Naive B cell (primary cell): ENCODE data around the gene ADGRD2. TPM values are rescaled to one million over a fixed set of nuclear protein-coding genes. Genes with fewer than 3 reads are reported as not detected.

ENCODE experiments used
- ATAC-seq, 2 donors: fragments of 150-1000 bp; cut with Tn5 transposase; 2 replicates each; pipeline ENCODE4 v1.10.0; 2021; ENCODE audit warnings: low read depth in 2 of 2, mild to moderate bottlenecking in 2 of 2, moderate library complexity in 2 of 2
- DNase-seq: peaks from one replicate; pipeline ENCODE4 v3.0.0; 2022
- H3K27ac Mint-ChIP-seq, 6 donors: one replicate each; pipeline ENCODE4 v1.8.0; 2020 to 2022; ENCODE audit warnings: mild to moderate bottlenecking in 6 of 6, mixed read lengths in 6 of 6, moderate library complexity in 5 of 6, inconsistent platforms in 2 of 6
- H3K27me3 Mint-ChIP-seq, 3 donors: one replicate each; pipeline ENCODE4 v1.8.0; 2021 to 2022; ENCODE audit warnings: mixed read lengths in 3 of 3, mild to moderate bottlenecking in 1 of 3
- H3K36me3 Mint-ChIP-seq, 2 donors: one replicate each; pipeline ENCODE4 v1.8.0; 2020 to 2022; ENCODE audit warnings: mixed read lengths in 2 of 2, inconsistent platforms in 1 of 2, mild to moderate bottlenecking in 1 of 2
- H3K4me1 Mint-ChIP-seq, 3 donors: one replicate each; pipeline ENCODE4 v1.8.0; 2020 to 2022; ENCODE audit warnings: mixed read lengths in 3 of 3, inconsistent platforms in 1 of 3, mild to moderate bottlenecking in 1 of 3, moderate library complexity in 1 of 3
- H3K4me3 Mint-ChIP-seq, 8 donors: one replicate each; pipeline ENCODE4 v1.8.0; 2020 to 2022; ENCODE audit warnings: mild to moderate bottlenecking in 8 of 8, mixed read lengths in 8 of 8, moderate library complexity in 8 of 8, inconsistent platforms in 2 of 8
- H3K9me3 Mint-ChIP-seq, 7 donors: one replicate each; pipeline ENCODE4 v1.8.0; 2020 to 2022; ENCODE audit warnings: mixed read lengths in 7 of 7, mild to moderate bottlenecking in 5 of 7, inconsistent platforms in 2 of 7, moderate library complexity in 1 of 7
- polyA plus RNA-seq, 6 donors: library from polyadenylated mRNA; unstranded; fragments of 300-500 nt; fragmentation: Illumina TruSeq; gene quantifications; one replicate each; pipeline ENCODE4 v1.2.3, GENCODE V29; 2021; ENCODE audit warnings: low read depth in 6 of 6

Gene ADGRD2
- polyA plus RNA-seq, 6 donors from 2014 or later = not detected

DNA sequence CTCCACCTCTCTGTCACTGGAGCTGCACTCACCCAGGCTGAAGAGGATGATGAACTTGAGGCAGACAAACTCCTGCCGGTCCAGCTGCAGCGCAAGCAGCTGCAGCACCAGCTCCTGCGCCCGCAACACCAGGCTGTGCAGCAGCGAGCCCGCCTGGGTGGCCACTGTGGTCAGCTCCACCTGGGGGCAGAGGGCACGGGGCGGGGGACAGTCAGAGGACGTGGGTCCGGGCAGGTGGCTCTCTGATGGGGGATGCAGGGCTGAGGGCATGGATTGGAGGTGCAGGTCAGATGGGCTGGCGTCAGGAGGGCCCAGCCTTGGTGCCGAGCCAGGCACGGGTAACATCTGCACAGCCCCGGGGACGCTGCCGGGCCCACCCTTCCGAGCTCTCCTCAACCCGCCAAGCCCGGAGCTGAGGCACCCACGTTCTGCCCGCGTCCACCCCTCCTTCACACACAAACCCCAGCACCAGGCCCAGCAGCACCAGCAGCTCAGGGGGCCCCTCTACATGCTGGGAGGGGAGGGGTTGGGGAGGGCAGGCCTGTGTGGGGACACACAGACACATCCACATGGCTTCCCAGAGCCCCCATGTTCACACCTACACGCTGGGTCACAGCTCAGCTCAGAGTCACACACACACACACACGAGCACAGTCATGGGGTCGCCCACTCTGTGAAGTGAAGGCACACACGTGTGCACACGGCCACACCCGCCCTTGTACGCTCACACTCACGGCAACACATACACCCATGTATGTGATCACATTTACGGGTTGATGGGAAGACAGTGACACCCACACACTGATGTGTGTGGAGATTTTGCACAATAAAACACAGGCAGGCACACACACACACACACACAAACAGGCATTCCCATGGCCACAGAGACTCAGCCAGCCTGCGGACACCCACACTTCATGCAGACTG is 41.1 kb downstream of the ADGRD2 start:
- no peaks in the 10 kb centered on the region for H3K9me3 Mint-ChIP-seq
- peaks cover 6 to 14% (median 11%) of the 10 kb centered on the region in 3 donors for H3K4me1 Mint-ChIP-seq

DNA sequence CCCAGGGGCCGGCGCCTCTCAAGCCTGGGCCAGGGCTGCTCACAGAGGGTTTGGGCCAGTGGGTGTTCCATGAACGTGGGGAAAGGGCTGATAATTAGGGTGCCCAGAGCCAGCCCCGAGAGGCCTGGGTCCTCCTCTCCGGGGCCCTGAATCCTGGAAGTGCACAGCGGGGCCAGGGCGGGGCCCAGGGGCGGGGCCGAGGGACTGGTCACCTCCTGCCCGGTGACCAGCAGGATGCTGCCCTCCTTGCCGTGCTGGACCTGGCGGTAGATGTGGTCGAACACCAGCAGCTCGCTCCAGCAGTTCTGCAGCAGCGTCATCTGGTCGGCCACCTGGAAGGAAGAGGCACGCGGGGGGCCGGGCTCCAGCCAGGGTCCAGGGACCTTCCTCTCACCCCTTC is 42.6 kb downstream of the ADGRD2 start:
- Mint-ChIP-seq H3K27ac (no peak overlapping the region), H3K36me3 (no peaks in the 10 kb centered on the region), H3K27me3 (peaks cover 0 to 45% (median 39%) of the 10 kb centered on the region in 3 donors), H3K4me3 (no peak overlapping the region), H3K4me1 (peaks cover 6 to 19% (median 13%) of the 10 kb centered on the region in 3 donors), H3K9me3 (no peaks in the 10 kb centered on the region)
- ATAC-seq = no peak
- no peak for DNase-seq

More for the DNA sequence above, 41.1 kb downstream of the ADGRD2 start:
- no peak for ATAC-seq
- no peak for DNase-seq
- Mint-ChIP-seq H3K4me3 (no peak overlapping the region), H3K27me3 (peaks cover 0 to 45% (median 41%) of the 10 kb centered on the region in 3 donors), H3K36me3 (no peaks in the 10 kb centered on the region), H3K27ac (no peak overlapping the region)

DNA sequence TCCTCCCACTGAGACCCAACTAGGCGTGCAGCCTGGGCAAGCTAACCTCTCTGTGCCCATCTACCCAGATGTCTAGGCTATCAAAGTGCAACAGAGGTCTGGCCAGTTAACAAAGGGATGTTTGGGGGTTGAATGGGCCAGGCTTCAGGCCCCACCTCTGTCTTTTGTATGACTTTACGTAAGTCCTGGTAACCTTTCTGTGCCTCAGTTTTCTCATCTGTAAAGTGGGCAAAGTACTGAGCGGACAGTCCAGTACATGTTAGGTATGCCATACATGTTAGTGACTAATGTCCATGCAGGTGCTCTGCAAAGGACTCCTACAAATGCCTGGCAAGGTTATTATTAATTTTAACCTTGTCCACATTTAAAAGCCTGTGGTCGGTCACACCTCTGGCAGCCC is 43.0 kb downstream of the ADGRD2 start:
- ATAC-seq = no peak
- no peaks in the 10 kb centered on the region for H3K36me3 Mint-ChIP-seq
- no peak overlapping the region for H3K4me3 Mint-ChIP-seq
- H3K27me3 Mint-ChIP-seq = peaks cover 0 to 41% (median 39%) of the 10 kb centered on the region in 3 donors
- H3K27ac Mint-ChIP-seq = no peak overlapping the region
- no peaks in the 10 kb centered on the region for H3K9me3 Mint-ChIP-seq
- peaks cover 6 to 21% (median 13%) of the 10 kb centered on the region in 3 donors for H3K4me1 Mint-ChIP-seq
- DNase-seq = no peak

DNA sequence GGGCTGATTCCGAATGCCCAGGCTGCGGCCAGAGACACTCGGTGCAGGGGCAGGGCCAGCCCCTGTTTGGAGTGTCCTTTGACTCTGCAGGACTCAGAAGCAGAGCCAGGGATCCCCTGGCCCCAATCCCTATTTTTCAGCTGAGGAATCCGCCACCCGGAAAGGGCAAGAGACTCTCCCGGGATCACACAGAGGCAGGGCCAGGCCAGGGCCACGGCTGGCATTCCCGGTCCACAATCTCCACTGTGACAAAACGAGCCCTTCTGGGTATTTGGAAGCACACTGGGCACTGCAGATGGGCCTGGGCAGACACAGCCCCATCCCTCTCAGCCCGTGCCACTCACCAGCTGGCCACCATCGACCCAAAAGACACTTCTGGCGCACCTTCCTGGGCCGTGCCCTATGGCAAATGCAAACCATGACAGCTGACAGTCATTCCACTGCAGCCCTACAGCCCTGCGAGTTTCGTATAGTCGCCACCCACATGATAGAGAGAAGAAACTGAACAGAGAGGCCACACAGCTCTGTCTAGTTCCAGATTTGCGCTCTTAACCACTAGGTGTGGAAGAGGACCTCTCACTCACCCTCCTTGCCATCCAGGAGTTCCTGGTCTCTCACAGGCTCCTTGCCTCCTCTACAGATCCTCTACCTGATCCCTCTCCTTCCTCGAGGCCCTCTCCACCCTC is 43.7 kb downstream of the ADGRD2 start:
- DNase-seq (no peak), ATAC-seq (no peak)
- no peak overlapping the region for H3K27ac Mint-ChIP-seq
- no peaks in the 10 kb centered on the region for H3K36me3 Mint-ChIP-seq
- H3K9me3 Mint-ChIP-seq = no peaks in the 10 kb centered on the region
- peaks cover 0 to 36% (median 35%) of the 10 kb centered on the region in 3 donors for H3K27me3 Mint-ChIP-seq
- peaks cover 6 to 18% (median 13%) of the 10 kb centered on the region in 3 donors for H3K4me1 Mint-ChIP-seq
- H3K4me3 Mint-ChIP-seq = no peak overlapping the region

DNA sequence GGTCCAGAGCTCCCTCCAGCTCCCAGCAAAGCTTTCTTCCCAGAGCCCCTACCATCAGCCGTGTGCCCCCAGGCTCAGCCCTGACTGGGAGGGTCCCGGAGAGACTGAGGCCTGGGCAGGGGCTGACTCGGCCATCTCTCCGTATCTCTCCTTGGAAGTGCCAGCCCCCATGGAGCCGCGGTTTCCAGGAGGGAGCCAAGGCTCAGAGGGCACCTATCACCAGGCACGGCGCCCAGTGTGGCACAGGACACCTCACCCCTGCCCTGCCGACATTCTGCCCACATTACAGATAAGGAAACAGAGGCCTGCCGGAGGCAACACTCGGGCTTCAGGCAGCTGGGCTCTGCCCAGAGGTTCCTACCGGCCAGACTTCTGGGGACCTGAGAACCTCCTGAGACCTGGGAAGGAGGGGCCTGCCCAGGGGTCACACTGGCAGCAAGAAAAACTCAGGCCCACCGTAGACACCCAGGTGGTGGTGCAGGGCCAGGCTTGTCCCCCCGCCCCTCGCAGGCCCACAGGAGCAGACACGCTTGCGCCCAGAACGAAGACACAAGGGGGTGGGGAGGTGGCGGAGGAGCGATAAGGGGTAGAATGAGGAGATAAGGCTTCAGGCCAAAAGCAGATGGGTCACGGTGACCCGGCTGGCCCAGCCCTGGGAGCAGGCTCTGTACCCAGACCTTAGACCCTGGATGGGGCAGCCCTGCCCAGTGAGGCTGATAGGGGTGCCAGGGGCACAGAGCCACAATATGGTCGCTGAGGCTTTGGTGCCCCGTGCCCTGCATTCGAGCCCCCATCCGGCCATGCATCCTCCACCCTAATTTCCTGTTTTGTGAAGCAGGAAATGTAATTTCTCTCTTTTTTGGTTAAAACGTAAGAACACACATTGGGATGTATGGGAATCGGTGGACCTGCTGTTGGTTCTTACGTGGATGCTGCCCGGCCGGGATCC is 45.1 kb downstream of the ADGRD2 start:
- Mint-ChIP-seq H3K36me3 (no peaks in the 10 kb centered on the region), H3K4me3 (peak overlapping the region in 2 of 8 donors; percentile 4 to 44), H3K9me3 (no peaks in the 10 kb centered on the region), H3K27me3 (peaks cover 5 to 30% (median 29%) of the 10 kb centered on the region in 3 donors), H3K4me1 (peaks cover 10 to 25% (median 13%) of the 10 kb centered on the region in 3 donors), H3K27ac (peak overlapping the region in 2 of 6 donors; percentile 3 to 68)
- DNase-seq (no peak), ATAC-seq (no peak)

DNA sequence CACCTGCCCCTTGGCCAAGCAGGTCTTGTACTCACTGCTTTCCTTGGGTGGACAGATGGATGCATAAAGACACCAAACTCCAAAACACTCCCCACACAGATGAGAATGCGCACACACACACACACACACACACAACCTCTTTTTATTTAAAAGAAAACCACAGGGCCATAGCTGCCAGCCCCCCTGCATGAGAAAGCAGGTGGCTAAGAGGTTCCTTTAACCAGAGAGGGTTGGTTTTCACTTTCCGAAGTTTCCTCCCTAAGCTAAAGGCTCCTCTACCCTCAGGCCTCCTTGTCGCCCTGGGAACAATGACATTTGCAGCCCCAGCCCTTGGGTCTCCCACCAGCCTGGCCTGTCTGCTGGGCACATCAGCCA is 45.8 kb downstream of the ADGRD2 start:
- no peaks in the 10 kb centered on the region for H3K9me3 Mint-ChIP-seq
- ATAC-seq = no peak
- peaks cover 13 to 25% (median 14%) of the 10 kb centered on the region in 3 donors for H3K4me1 Mint-ChIP-seq
- H3K27ac Mint-ChIP-seq = peak overlapping the region in 2 of 6 donors; percentile 3 to 68
- H3K4me3 Mint-ChIP-seq = peak overlapping the region in 3 of 8 donors; percentile 4 to 62 (median 44)
- H3K36me3 Mint-ChIP-seq = no peaks in the 10 kb centered on the region
- DNase-seq = no peak
- peaks cover 9 to 33% (median 32%) of the 10 kb centered on the region in 3 donors for H3K27me3 Mint-ChIP-seq

DNA sequence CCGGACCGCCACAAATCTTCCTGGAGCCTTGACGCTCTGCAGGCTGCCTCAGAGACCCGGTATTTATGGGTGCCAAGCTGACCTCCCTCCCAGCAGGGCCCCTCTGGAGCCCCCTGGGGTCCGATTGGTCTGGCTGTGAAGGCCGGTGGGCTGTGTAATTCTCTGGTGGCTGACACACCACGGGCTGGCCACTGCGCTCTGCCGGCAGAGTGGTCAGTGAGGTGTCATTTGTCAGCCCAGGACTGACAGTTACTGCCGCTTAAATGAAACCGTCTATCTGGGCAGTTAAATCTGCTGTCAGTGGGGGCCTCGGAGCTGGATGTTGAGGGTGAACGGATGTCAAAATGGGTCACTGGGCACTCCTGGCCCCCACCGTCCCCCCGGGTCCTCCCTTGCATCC is 46.2 kb downstream of the ADGRD2 start:
- Mint-ChIP-seq H3K27me3 (peaks cover 10 to 35% (median 35%) of the 10 kb centered on the region in 3 donors), H3K36me3 (no peaks in the 10 kb centered on the region), H3K27ac (no peak overlapping the region), H3K9me3 (no peaks in the 10 kb centered on the region), H3K4me1 (peaks cover 13 to 25% (median 14%) of the 10 kb centered on the region in 3 donors), H3K4me3 (no peak overlapping the region)
- no peak for DNase-seq
- no peak for ATAC-seq

DNA sequence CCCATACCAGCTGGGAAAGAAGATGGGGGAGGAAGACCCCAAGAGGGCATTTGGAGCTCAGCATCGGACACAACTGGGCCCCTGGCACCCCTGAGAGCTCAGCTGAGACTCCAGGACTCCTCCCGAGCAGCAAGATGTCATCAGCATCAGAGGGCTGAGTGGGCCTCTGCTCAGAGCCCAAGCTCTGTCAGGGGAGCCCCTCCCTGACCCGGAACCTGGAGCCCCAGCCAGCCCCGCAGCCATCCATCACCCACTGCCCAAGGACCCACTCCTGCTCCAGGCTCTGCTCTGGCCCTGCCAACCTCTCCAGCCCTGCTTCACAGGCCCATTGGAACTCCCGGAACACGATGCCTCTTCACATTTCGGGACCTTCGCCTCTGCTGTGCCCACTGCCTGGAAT is 47.2 kb downstream of the ADGRD2 start:
- H3K4me3 Mint-ChIP-seq = no peak overlapping the region
- DNase-seq (no peak), ATAC-seq (no peak)
- H3K36me3 Mint-ChIP-seq = no peaks in the 10 kb centered on the region
- H3K27me3 Mint-ChIP-seq = peaks cover 10 to 36% (median 29%) of the 10 kb centered on the region in 3 donors
- no peak overlapping the region for H3K27ac Mint-ChIP-seq
- no peaks in the 10 kb centered on the region for H3K9me3 Mint-ChIP-seq
- peaks cover 13 to 25% (median 14%) of the 10 kb centered on the region in 3 donors for H3K4me1 Mint-ChIP-seq

DNA sequence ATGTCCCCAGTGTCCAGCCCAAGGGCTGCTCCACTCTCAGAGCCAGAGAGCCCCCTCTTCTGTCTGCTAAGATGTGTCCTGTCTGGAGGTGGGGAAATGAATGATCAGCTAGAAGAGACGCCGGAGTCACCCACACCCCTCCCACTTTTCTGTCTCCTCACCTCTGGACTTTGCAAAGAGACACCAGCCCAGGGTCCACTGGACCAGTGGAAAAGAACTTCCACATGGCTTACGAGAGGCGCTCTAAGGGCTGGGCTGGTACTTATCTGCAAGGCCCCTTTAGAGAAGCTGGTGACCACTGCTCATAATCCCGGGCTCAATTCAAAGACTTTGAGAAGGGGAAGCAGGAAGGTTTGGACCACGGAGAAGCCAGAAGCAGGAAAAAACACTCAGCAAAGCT is 47.8 kb downstream of the ADGRD2 start:
- Mint-ChIP-seq H3K36me3 (no peaks in the 10 kb centered on the region), H3K4me1 (peaks cover 13 to 25% (median 14%) of the 10 kb centered on the region in 3 donors), H3K9me3 (no peaks in the 10 kb centered on the region), H3K27ac (no peak overlapping the region), H3K4me3 (no peak overlapping the region), H3K27me3 (peaks cover 10 to 39% (median 26%) of the 10 kb centered on the region in 3 donors)
- DNase-seq (no peak), ATAC-seq (no peak)

DNA sequence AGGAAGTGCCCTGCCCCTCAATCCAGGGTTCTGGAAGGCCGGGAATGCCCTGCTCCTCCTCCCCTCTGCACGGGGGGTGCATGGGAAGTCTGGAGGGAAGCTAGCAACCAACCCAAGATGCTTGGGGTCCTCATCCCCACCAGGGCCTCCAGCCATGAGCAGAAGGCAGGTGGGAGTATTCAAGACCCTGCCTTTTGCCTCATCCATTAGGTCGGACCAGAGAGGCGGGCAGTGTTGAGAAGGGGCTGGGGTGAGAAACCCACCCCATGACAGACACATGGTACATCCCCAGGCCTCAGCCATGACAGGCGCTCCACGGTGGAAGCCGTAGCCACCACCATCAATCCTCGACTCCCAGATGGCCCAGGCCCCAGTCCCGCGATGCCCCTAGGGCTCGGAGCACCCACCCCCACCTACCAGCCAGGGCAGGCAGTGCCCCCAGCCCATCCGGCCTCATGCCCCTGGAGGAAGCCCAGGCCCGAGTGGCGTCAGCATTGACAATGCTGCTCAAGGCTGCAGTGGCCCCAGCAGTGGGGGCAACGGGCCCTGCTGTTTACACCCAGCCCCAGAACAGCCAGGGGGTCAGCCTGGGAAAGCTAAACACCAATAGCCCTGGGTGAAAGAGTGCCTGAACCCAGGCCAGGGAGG is 48.4 kb downstream of the ADGRD2 start:
- peaks cover 0 to 2% of the 10 kb centered on the region in 2 donors for H3K36me3 Mint-ChIP-seq
- no peak overlapping the region for H3K4me3 Mint-ChIP-seq
- H3K27ac Mint-ChIP-seq = no peak overlapping the region
- H3K9me3 Mint-ChIP-seq = no peaks in the 10 kb centered on the region
- no peak for DNase-seq
- peaks cover 15 to 27% (median 15%) of the 10 kb centered on the region in 3 donors for H3K4me1 Mint-ChIP-seq
- ATAC-seq = no peak
- peaks cover 11 to 45% (median 29%) of the 10 kb centered on the region in 3 donors for H3K27me3 Mint-ChIP-seq

DNA sequence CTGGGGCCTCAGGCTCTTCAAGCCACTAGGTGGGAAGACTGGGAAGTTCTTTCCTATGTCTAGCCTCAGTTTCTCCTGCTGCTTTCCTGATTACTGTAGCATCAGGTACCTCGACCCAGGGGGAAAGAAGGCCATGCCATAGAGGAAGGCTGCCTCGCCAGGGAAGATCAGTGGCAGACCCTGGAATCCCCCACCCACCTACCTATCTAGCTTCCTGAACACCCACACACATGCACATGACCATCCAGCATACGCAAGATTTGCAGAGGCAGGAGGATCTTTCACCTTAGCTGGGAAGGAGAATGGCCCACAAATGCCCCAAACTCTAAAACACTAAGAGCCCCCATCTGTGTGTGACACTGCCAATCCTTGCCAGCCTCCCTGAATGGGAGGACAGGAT is 49.0 kb downstream of the ADGRD2 start:
- peaks cover 21 to 31% (median 21%) of the 10 kb centered on the region in 3 donors for H3K4me1 Mint-ChIP-seq
- peaks cover 0 to 4% (median 0%) of the 10 kb centered on the region in 7 donors for H3K9me3 Mint-ChIP-seq
- DNase-seq (no peak), ATAC-seq (no peak)
- H3K36me3 Mint-ChIP-seq = peaks cover 0 to 8% of the 10 kb centered on the region in 2 donors
- peak overlapping the region in 1 of 8 donors; percentile 51 for H3K4me3 Mint-ChIP-seq
- peaks cover 17 to 51% (median 35%) of the 10 kb centered on the region in 3 donors for H3K27me3 Mint-ChIP-seq
- no peak overlapping the region for H3K27ac Mint-ChIP-seq

DNA sequence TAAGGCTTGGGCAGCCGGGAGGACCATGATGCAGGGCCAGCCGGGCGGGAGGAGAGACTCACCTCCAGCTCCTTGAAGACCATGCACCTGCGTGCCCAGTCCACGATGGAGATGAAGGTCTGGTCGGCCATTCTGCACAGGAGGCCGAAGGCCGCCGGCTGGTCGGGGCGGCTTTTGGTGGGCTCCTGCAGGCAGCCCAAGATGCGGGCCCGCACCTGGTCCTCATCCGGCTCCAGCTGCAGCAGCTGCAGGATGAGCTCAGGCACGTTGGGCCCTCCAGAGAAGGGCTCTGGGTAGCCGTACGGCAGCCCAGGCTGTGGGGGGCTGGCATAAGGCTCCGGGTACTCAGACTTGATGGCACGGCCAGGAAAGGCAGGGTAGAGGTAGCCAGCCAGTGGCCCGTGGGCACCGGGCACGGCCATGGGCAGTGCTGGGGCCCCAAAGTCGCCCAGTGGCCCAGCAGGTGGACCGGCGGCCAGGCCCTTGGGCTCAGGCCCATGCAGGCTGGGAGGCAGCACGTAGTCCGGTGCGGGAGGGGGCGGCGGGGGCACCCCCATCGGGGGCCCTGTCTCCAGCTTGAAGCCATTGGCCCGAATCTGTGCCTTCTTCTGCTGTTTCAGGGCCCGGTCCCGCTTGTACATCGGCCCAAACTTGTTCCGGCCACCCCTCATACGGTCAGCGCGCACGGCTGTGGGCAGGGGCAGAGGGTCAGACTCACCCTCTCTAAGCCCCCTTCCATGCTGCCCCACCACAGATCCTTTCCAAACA is 50.0 kb downstream of the ADGRD2 start:
- Mint-ChIP-seq H3K4me1 (peaks cover 22 to 33% (median 23%) of the 10 kb centered on the region in 3 donors), H3K4me3 (peak overlapping the region in 1 of 8 donors; percentile 51), H3K9me3 (peaks cover 0 to 4% (median 0%) of the 10 kb centered on the region in 7 donors), H3K36me3 (peaks cover 0 to 9% of the 10 kb centered on the region in 2 donors), H3K27me3 (peaks cover 17 to 54% (median 40%) of the 10 kb centered on the region in 3 donors), H3K27ac (no peak overlapping the region)
- no peak for ATAC-seq
- DNase-seq = no peak
